Measurements from ENCODE around the gene OAT. TPM values are rescaled to one million over a fixed set of nuclear protein-coding genes. Genes with fewer than 3 reads are reported as not detected.

The OAT gene
- total RNA-seq, 1 experiment from 2014 or later: 79.8 TPM

- CTCF ChIA-PET: no interaction called here
- Histone ChIP-seq H3K9me2 (replicated peaks; ENCODE audit: low read length) (no peaks in the 10 kb centered on the region), H2AFZ (ENCODE audit: low read length) (no peak overlapping the region), H3K4me2 (ENCODE audit: low read length) (no peak overlapping the region), H3K27ac (ENCODE audit: low read length) (no peak overlapping the region), H3K9ac (ENCODE audit: low read length) (no peak overlapping the region), H3K4me3 (ENCODE audit: low read length) (no peak overlapping the region), H3K4me1 (ENCODE audit: insufficient read depth, low read length) (no peaks in the 10 kb centered on the region), H4K20me1 (ENCODE audit: low read length) (no peaks in the 10 kb centered on the region), H3K79me2 (ENCODE audit: low read length) (peaks cover 6% of the 10 kb centered on the region), H3K9me3 (ENCODE audit: low read length) (no peaks in the 10 kb centered on the region), H3K27me3 (ENCODE audit: low read length) (no peaks in the 10 kb centered on the region), H3K36me3 (ENCODE audit: low read depth, low read length) (no peaks in the 10 kb centered on the region), H3F3A (ENCODE audit: low read length, unreplicated experiment) (no peaks in the 10 kb centered on the region)
- POLR2A ChIA-PET (ENCODE audit: unreplicated experiment): no interaction called here
- DNase-seq (no peak), ATAC-seq (no peak)
- intact Hi-C loops (cut with micrococcal nuclease): no loop called here
- TF ChIP-seq CTCF (conservative IDR thresholded peaks at IDR 0.05; ENCODE audit: low read depth, low read length) (no peak), EZH2phosphoT487 (IDR thresholded peaks at IDR 0.05; ENCODE audit: borderline replicate concordance, low read length) (no peak), EZH2 (IDR thresholded peaks at IDR 0.05; ENCODE audit: low read length, unreplicated experiment) (no peak)
- BruUV-seq (replicated peaks): no TSS peak
These were observed 4.0 kb upstream of the OAT start for GRCh38 chr10:124422742-124423141.

GRCh38 chr10:124420254-124420653, 1.5 kb upstream of the OAT start:
- H3K27me3 ChIP-seq (ENCODE audit: low read length): no peaks in the 10 kb centered on the region
- peaks cover 14% of the 10 kb centered on the region for H4K20me1 ChIP-seq (ENCODE audit: low read length)
- CTCF ChIA-PET: no interaction called here
- no peak overlapping the region for H3K4me3 ChIP-seq (ENCODE audit: low read length)
- peaks cover 30% of the 10 kb centered on the region for H3K79me2 ChIP-seq (ENCODE audit: low read length)
- no peaks in the 10 kb centered on the region for H3F3A ChIP-seq (ENCODE audit: low read length, unreplicated experiment)
- no peak overlapping the region for H3K27ac ChIP-seq (ENCODE audit: low read length)
- H2AFZ ChIP-seq (ENCODE audit: low read length): no peak overlapping the region
- intact Hi-C loops (cut with micrococcal nuclease): no loop called here
- DNase-seq (no peak), ATAC-seq (no peak)
- no TSS peak for BruUV-seq (replicated peaks)
- peaks cover 14% of the 10 kb centered on the region for H3K4me1 ChIP-seq (ENCODE audit: insufficient read depth, low read length)
- no peak overlapping the region for H3K9ac ChIP-seq (ENCODE audit: low read length)
- POLR2A ChIA-PET (ENCODE audit: unreplicated experiment): no interaction called here
- H3K4me2 ChIP-seq (ENCODE audit: low read length): no peak overlapping the region
- H3K9me3 ChIP-seq (ENCODE audit: low read length): no peaks in the 10 kb centered on the region
- no peaks in the 10 kb centered on the region for H3K36me3 ChIP-seq (ENCODE audit: low read depth, low read length)
- no peak for TF ChIP-seq EZH2phosphoT487 (IDR thresholded peaks at IDR 0.05; ENCODE audit: borderline replicate concordance, low read length)
- no peak for TF ChIP-seq EZH2 (IDR thresholded peaks at IDR 0.05; ENCODE audit: low read length, unreplicated experiment)
- no peak for TF ChIP-seq CTCF (conservative IDR thresholded peaks at IDR 0.05; ENCODE audit: low read depth, low read length)
- no peaks in the 10 kb centered on the region for H3K9me2 ChIP-seq (replicated peaks; ENCODE audit: low read length)

GRCh38 chr10:124419635-124420034, 912 bp upstream of the OAT start:
- no peaks in the 10 kb centered on the region for H3K36me3 ChIP-seq (ENCODE audit: low read depth, low read length)
- no peak for DNase-seq
- H2AFZ ChIP-seq (ENCODE audit: low read length): no peak overlapping the region
- H3K9ac ChIP-seq (ENCODE audit: low read length): no peak overlapping the region
- POLR2A ChIA-PET (ENCODE audit: unreplicated experiment): no interaction called here
- no peak overlapping the region for H3K4me3 ChIP-seq (ENCODE audit: low read length)
- CTCF ChIA-PET: no interaction called here
- peaks cover 34% of the 10 kb centered on the region for H3K79me2 ChIP-seq (ENCODE audit: low read length)
- no TSS peak for BruUV-seq (replicated peaks)
- no peak for ATAC-seq
- no peak for TF ChIP-seq EZH2 (IDR thresholded peaks at IDR 0.05; ENCODE audit: low read length, unreplicated experiment)
- TF ChIP-seq EZH2phosphoT487 (IDR thresholded peaks at IDR 0.05; ENCODE audit: borderline replicate concordance, low read length): no peak
- TF ChIP-seq CTCF (conservative IDR thresholded peaks at IDR 0.05; ENCODE audit: low read depth, low read length): no peak
- no peaks in the 10 kb centered on the region for H3K9me2 ChIP-seq (replicated peaks; ENCODE audit: low read length)
- H3K4me2 ChIP-seq (ENCODE audit: low read length): no peak overlapping the region
- peaks cover 16% of the 10 kb centered on the region for H4K20me1 ChIP-seq (ENCODE audit: low read length)
- H3K9me3 ChIP-seq (ENCODE audit: low read length): no peaks in the 10 kb centered on the region
- no peaks in the 10 kb centered on the region for H3F3A ChIP-seq (ENCODE audit: low read length, unreplicated experiment)
- intact Hi-C loops (cut with micrococcal nuclease): no loop called here
- no peaks in the 10 kb centered on the region for H3K27me3 ChIP-seq (ENCODE audit: low read length)
- H3K27ac ChIP-seq (ENCODE audit: low read length): no peak overlapping the region
- H3K4me1 ChIP-seq (ENCODE audit: insufficient read depth, low read length): peaks cover 14% of the 10 kb centered on the region

Measured in PC-3 (cell line).